Spleen (tissue), 11 donors: Measurements from ENCODE around the gene FOXJ2. TPM values are rescaled to one million over a fixed set of nuclear protein-coding genes. Genes with fewer than 3 reads are reported as not detected.

ENCODE experiments used
- DNase-seq: peaks from one replicate; pipeline ENCODE4 v3.0.0-alpha.2; 2020
- H3K27ac ChIP-seq, 8 donors: fragments of 200-600 bp; sonication (generic) in 7 of 8; 1 replicate in 4 of 8; 2 replicates in 4 of 8; pipeline versions ENCODE4 v1.5.0 to v1.8.0; 2016 to 2021; ENCODE audit warnings: inconsistent platforms in 4 of 8, mild to moderate bottlenecking in 4 of 8, moderate library complexity in 1 of 8
- H3K27me3 ChIP-seq, 7 donors: fragments of 200-600 bp; sonication (generic) in 6 of 7; replicated peaks in 1 of 7; 1 replicate in 4 of 7; 2 replicates in 3 of 7; pipeline versions ENCODE4 v1.5.0 to v1.8.0; 2016 to 2021; ENCODE audit warnings: inconsistent platforms in 3 of 7, mild to moderate bottlenecking in 1 of 7
- H3K36me3 ChIP-seq, 6 donors: fragments of 200-600 bp; sonication (generic) in 5 of 6; 1 replicate in 4 of 6; 2 replicates in 2 of 6; pipeline versions ENCODE4 v1.5.0 to v1.8.0; 2016 to 2021; ENCODE audit warnings: inconsistent platforms in 2 of 6
- H3K4me1 ChIP-seq, 6 donors: fragments of 200-600 bp; sonication (generic) in 5 of 6; 1 replicate in 3 of 6; 2 replicates in 3 of 6; pipeline versions ENCODE4 v1.5.0 to v1.8.0; 2016 to 2021; ENCODE audit warnings: inconsistent platforms in 3 of 6
- H3K4me3 ChIP-seq, 8 donors: fragments of 200-600 bp; sonication (generic) in 7 of 8; 1 replicate in 4 of 8; 2 replicates in 4 of 8; pipeline versions ENCODE4 v1.5.0 to v1.8.0; 2016 to 2021; ENCODE audit warnings: inconsistent platforms in 4 of 8, mild to moderate bottlenecking in 4 of 8, moderate library complexity in 2 of 8
- H3K9me3 ChIP-seq, 8 donors: fragments of 200-600 bp; sonication (generic) in 7 of 8; 1 replicate in 4 of 8; 2 replicates in 4 of 8; pipeline versions ENCODE4 v1.5.0 to v1.8.0; 2016 to 2021; ENCODE audit warnings: inconsistent platforms in 4 of 8
- CTCF ChIP-seq, 11 experiments: fragments of 200-600 bp in 7 of 11; fragments of 450-650 bp in 4 of 11; sonication (generic) in 4 of 11; IDR thresholded peaks in 8 of 11; conservative IDR thresholded peaks in 3 of 11; 1 replicate in 7 of 11; 2 replicates in 4 of 11; pipeline versions ENCODE4 v1.4.0 to v1.8.0; 2016 to 2021; ENCODE audit warnings: antibody characterized with exemption in 11 of 11, inconsistent platforms in 4 of 11, mild to moderate bottlenecking in 1 of 11
- POLR2A ChIP-seq, 3 donors: fragments of 450-650 bp; IDR thresholded peaks; one replicate each; pipeline ENCODE4 v1.5.1; 2017; ENCODE audit warnings: antibody characterized with exemption in 3 of 3, mild to moderate bottlenecking in 1 of 3
- POLR2AphosphoS5 ChIP-seq, 3 donors: sonication (generic); formaldehyde crosslinking; IDR thresholded peaks; one replicate each; pipeline ENCODE4 v1.5.1; 2017; ENCODE audit warnings: antibody characterized with exemption in 3 of 3
- WGBS, 5 donors: extraction: QIAGEN DNeasy Blood & Tissue Kit in 3 of 5; methylation state at CpG; one replicate each; pipeline versions ENCODE4 v1.1.5 to v1.1.7; 2013 to 2018; 5-methylcytosine and 5-hydroxymethylcytosine counted together
- intact Hi-C: fragments of 100-400 bp; cut with DNase I; formaldehyde crosslinking; loops from one replicate; pipeline ENCODE4 v1.15.0; 2023; ENCODE audit warnings: low total_unique reads
- polyA plus RNA-seq, 3 donors: library from polyadenylated mRNA; stranded (reverse); fragments of 200-250 nt; gene quantifications; one replicate each; pipeline ENCODE4 v1.2.1, GENCODE V29; 2013
- total RNA-seq, 7 donors: library from RNA; depleted of rRNA in 3 of 7; stranded (reverse); fragments of >200 nt in 3 of 7; fragmentation: NEBNext Ultra II Directional in 4 of 7; extraction: Animal tissue kit (Norgen Biotek cat#: 25700) in 4 of 7; gene quantifications; one replicate each; pipeline versions ENCODE4 v1.1.0 to v1.2.1, GENCODE V29; 2016 to 2021
- donor health status: healthy with polysubstance abuse.
- donor health status: DM: no; HTN: no; CAD: no; lungs with moderate emphysema.
- donor health status: DM: no; HTN: no; CAD: no.
- donor health status: Bipolar disorder and iron deficiency.
- donor health status: healthy.
- donor health status: DM: no; HTN: no; CAD: no.
- donor health status: DM: yes; HTN: yes; CAD: no.

Gene FOXJ2
- total and polyA plus RNA-seq, 10 donors, result 3.7 to 20.9 (median 16.6) TPM

- intact Hi-C loops, result no loop called here
Observed at GRCh38 chr12:8078398-8078797, 45.9 kb downstream of the FOXJ2 start.

GRCh38 chr12:8078916-8079315 lies 46.4 kb downstream of the FOXJ2 start:
- no peak for DNase-seq
- TF ChIP-seq POLR2AphosphoS5 (IDR thresholded peaks at IDR 0.05) (no peak), CTCF (IDR thresholded peaks at IDR 0.05 in 8 of 11, conservative IDR thresholded peaks at IDR 0.05 in 3 of 11) (no peak)
- no peak overlapping the region for H3K27ac ChIP-seq
- H3K4me3 ChIP-seq, result no peak overlapping the region
- 78 to 95% (median 86%) methylated on average over 2 of the region's 2 CpGs for whole genome bisulfite sequencing, 5 donors
- intact Hi-C loops, result no loop called here
- no peaks in the 10 kb centered on the region for H3K9me3 ChIP-seq
- H3K36me3 ChIP-seq, result peaks cover 0 to 3% (median 0%) of the 10 kb centered on the region in 6 donors
- H3K4me1 ChIP-seq, result peaks cover 21 to 70% (median 32%) of the 10 kb centered on the region in 6 donors
- H3K27me3 ChIP-seq, result no peaks in the 10 kb centered on the region

More at GRCh38 chr12:8078398-8078797, 45.9 kb downstream of the FOXJ2 start:
- Histone ChIP-seq H3K27ac (no peak overlapping the region), H3K27me3 (no peaks in the 10 kb centered on the region), H3K4me3 (no peak overlapping the region), H3K4me1 (peaks cover 18 to 65% (median 26%) of the 10 kb centered on the region in 6 donors), H3K36me3 (no peaks in the 10 kb centered on the region), H3K9me3 (no peaks in the 10 kb centered on the region)
- TF ChIP-seq POLR2AphosphoS5 (IDR thresholded peaks at IDR 0.05), result no peak
- no peak for TF ChIP-seq POLR2A (IDR thresholded peaks at IDR 0.05)
- TF ChIP-seq CTCF (IDR thresholded peaks at IDR 0.05 in 8 of 11, conservative IDR thresholded peaks at IDR 0.05 in 3 of 11), result peak in 8 of 11 experiments; percentile 11 to 38 (median 26)
- 28 to 33% (median 31%) methylated on average over 4 of the region's 4 CpGs for WGBS, 5 donors
- DNase-seq, result no peak

GRCh38 chr12:8080120-8080519 lies 47.6 kb downstream of the FOXJ2 start:
- peak overlapping the region in 1 of 8 donors; percentile 4 for H3K4me3 ChIP-seq
- no peaks in the 10 kb centered on the region for H3K27me3 ChIP-seq
- TF ChIP-seq CTCF (IDR thresholded peaks at IDR 0.05 in 8 of 11, conservative IDR thresholded peaks at IDR 0.05 in 3 of 11) (no peak), POLR2A (IDR thresholded peaks at IDR 0.05) (no peak), POLR2AphosphoS5 (IDR thresholded peaks at IDR 0.05) (no peak)
- H3K9me3 ChIP-seq, result no peaks in the 10 kb centered on the region
- H3K36me3 ChIP-seq, result peaks cover 0 to 9% (median 0%) of the 10 kb centered on the region in 6 donors
- peak overlapping the region in 7 of 8 donors; percentile 16 to 99 (median 96) for H3K27ac ChIP-seq
- peaks cover 21 to 82% (median 42%) of the 10 kb centered on the region in 6 donors for H3K4me1 ChIP-seq
- intact Hi-C loops, result no loop called here
- DNase-seq, result no peak

GRCh38 chr12:8081251-8081920 lies 48.9 kb downstream of the FOXJ2 start:
- Histone ChIP-seq H3K9me3 (no peaks in the 10 kb centered on the region), H3K27ac (peak overlapping the region; percentile 91 to 99 (median 96)), H3K4me3 (peak overlapping the region; percentile 61 to 89 (median 76)), H3K27me3 (no peaks in the 10 kb centered on the region), H3K4me1 (peaks cover 21 to 89% (median 49%) of the 10 kb centered on the region in 6 donors), H3K36me3 (peaks cover 0 to 18% (median 3%) of the 10 kb centered on the region in 6 donors)
- TF ChIP-seq POLR2AphosphoS5 (IDR thresholded peaks at IDR 0.05), result no peak
- TF ChIP-seq POLR2A (IDR thresholded peaks at IDR 0.05), result no peak
- no peak for TF ChIP-seq CTCF (IDR thresholded peaks at IDR 0.05 in 8 of 11, conservative IDR thresholded peaks at IDR 0.05 in 3 of 11)
- WGBS, 5 donors, result 1 to 4% (median 2%) methylated on average over 15 of the region's 15 CpGs
- intact Hi-C loops, result no loop called here
- no peak for DNase-seq
